Stimulated activated naive CD4-positive, alpha-beta T cell (primary cell): Measurements from ENCODE around the gene UBE2H.
"Not testable (repeated sequence)": the region's sequence is repeated elsewhere in the genome, so short reads cannot be mapped to it uniquely, and the experiment has no call there.

Experiments
- DNase-seq, 6 experiments: peaks; one replicate each; lab custom pipeline; 2025; lab: John Stamatoyannopoulos, UW

UBE2H gene

DNA sequence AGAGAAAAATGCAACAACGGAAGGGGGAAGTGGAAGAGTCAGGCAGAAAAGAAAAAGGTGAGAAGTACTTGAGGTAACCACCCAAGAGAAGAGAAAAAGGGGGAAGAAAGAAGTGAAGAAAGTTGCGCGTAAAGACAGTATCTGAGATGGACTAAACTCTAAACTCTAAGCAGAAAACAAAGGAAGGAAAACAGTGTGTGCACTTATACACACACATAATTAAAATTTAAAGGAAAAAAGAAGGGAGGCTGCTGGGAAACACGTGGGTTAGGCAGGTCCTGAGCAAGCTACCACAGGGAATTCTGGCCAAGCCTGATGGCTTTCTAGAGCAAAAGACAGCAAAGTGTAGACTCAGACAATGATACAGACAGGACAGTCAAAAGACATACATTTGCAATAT is 78.0 kb downstream of the UBE2H start:
- DNase-seq, result no peak

DNA sequence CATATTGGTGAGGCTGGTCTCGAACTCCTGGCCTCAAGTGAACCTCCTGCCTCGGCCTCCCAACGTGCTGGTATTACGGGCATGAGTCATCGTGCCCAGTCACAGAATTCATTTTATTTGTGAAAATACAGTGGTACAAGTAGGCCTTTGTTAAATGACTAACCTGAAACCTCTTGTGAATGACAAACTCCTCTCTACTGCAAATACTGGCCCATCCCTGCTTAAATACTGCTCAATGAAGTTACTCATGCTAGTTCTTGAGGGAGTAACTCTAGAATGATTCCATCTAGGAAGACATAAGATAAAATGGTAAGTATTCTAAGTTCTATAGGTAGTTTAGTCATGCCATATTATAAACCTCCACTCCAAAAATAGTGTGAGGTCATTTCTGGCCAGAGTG is 80.7 kb downstream of the UBE2H start:
- no peak for DNase-seq

DNA sequence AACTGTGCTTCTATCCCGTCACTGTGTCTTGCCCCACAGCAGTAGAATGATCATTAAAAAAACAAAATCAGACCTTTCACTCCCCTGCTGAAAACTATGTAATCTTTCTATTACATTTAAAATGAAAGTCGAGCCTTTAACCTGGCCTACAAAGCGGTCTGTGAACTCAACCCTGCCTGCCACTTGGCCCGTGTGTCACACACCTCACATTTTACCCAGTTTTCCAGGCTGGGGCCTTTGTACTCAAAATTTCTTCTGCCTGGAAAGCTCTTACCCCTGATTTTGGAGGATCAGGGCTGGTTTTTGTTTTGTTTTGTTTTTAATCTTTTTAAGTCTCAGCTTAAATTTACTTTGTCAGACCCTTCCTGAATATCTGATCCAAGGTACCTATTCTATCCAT is 82.1 kb downstream of the UBE2H start:
- DNase-seq, result no peak

DNA sequence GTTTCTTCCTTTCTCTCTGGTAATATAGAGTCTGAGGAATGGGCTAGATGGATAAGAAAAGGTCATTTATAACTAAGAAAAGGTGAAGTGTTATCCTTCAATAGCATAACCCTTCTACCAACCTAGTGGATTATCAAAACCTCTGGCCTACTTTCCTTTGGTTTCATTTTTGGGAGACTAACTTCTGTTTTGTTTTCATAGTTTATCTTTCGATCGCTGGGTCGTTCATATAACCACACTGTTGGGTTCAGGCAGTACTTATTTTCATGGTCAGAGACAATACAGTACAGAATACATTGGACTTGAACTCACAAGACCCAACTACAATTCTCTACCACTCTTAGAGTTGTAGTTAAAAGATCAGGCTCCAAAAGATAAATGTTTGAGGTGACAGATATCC is 86.5 kb downstream of the UBE2H start:
- DNase-seq, result no peak

DNA sequence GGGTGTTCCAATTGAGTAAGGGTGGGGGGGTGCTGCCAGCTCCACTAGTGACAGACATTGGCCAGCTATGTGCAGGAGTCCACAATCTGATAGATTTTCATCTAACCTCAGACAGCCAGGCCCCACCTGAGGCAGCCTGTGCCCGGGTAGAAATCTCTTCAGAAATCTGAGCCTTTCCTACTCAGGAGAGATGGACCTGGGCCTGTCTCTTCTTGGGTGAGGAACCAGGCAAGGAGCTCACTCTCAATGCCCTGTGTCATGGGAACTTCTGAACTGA is 86.9 kb downstream of the UBE2H start:
- no peak for DNase-seq

DNA sequence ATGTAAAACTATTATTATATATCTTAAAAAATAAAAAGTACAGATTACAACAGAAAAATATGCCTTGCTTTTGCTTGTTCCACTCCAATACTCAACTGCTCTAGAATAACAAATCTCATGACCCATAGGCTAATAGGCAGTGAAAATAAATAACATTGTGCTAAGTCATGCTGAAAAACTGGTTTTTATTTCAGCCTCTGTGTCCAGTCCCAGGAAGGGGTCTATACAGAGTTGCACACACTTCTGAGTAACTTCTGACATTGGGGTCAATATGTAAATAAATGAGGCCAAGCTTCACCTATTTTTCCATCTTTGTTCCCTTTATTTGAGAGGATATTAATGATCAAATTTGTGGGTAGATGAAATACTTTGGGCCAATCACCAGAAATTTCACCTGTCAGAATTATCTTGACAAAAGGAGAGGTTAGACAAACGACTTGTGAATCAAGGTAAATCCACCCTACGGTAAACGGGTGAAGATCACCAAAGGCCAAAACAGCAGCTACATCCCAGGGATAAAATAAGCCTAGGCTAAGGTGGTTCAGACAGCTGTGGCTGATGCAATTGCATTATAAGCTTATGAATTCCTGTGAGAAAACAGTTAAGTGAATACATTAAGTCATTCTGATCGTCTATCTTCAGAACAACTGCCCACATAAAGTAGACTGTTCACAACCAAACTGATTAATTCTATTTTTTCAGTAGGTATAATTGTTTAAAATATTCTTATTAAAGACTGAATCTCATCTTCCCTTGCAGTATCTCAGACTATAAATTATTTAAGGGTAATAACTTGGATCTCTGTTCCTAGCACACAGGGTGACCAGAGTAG is 87.5 kb downstream of the UBE2H start:
- DNase-seq, result no peak

DNA sequence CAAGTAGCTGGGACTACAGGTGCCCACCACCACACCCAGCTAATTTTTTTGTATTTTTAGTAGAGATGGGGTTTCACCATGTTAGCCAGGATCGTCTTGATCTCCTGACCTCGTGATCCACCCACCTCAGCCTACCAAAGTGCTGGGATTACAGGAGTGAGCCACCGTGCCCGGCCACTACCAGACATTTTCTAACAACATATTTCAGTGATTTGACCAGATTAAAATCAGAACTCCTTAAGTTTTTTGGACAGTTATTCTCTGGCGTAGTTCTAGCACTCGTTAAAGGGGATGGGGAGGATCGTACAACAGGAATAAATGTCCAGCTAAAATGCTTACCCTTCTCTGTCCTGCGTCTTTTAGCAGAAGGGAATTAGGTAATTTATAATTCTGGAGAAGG is 88.1 kb downstream of the UBE2H start:
- not testable (repeated sequence) for DNase-seq

DNA sequence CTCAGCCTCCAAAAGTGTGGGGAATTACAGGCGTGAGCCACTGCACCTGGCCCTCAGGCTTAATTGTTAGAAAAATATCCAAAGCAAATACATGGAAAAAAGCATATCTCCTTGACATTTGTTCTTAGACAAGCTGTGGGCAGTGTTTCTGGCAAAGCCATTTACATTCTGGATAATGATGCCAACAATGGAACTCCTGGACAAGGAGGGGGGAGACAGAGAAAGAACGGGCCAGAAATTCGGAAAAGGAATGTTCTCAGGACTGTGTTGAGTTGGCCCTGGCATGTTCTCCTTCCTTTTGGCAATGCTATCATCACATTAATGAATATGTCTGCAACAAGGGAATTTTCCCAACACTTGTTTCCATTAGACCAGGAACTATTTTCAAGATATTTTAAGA is 88.7 kb downstream of the UBE2H start:
- DNase-seq, result no peak

DNA sequence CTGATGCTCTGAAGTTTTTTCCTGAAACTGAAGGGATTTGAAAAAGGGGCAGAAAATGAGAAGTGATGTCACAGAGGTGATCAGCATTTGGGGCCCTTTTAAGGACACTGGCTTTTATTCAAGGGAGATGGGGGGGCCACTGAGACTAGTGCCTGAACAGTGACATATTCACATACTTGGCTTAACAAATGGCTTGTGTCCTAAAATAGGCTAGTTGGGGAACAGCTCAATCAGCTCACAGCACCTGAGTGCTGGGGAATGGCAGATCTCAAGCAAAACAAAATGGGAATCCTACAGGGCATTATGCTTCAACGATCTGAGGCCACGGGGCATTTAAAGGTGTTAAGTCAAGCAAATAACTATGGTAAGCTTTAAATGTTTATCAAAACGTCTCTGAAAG is 90.1 kb downstream of the UBE2H start:
- no peak for DNase-seq

DNA sequence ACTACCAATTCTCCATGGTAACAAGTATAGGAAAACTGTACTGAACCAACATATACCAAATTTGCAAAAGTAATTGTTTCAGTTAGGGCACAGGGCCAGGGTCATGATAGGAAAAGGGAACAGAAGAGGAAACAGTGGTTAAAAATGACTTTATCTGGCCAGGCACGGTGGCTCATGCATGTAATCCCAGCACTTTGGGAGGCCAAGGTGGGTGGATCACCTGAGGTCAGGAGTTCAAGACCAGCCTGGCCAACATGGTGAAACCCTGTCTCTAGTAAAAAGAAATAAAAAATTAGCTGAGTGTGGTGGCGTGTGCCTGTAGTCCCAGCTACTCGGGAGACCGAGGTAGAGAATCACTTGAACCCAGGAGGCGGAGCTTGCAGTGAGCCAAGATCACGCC is 92.0 kb downstream of the UBE2H start:
- DNase-seq, result not testable (repeated sequence)

DNA sequence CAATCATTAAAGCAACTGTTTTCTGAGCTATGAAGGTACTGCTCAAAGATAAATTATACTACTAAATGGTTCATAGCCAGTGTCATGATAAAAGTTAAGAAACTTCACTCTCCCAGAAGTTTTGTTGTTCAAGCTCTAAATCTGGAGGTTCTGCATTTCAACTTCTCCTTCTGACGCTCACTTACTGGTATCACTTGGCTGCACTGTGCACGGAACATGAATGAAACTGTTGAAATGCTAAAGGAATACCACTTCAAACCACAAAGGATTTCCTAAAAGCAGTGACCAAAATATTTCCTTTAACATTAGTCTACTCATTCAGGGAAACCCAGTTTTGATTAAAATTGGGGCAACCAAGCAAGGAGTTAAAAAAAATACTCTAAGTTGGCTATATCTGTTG is 93.6 kb downstream of the UBE2H start:
- no peak for DNase-seq

DNA sequence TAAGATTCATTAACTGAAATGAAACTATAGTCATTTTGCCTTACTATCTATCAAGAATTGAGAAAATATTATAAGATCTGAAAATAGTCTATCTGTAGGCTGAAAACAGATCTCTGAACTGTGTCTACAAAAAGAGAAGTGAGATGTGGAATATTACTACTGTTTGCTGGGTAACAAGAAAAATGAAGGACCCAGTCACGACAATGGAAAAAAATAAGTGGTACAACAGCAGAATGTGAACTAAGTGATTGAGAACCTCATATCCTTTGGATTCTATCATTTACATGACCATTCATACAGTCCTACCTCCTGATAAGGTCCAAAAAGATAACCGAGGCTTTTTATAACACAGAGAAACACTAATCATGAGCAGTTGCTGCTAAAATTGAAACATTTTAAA is 94.3 kb downstream of the UBE2H start:
- DNase-seq, result no peak

DNA sequence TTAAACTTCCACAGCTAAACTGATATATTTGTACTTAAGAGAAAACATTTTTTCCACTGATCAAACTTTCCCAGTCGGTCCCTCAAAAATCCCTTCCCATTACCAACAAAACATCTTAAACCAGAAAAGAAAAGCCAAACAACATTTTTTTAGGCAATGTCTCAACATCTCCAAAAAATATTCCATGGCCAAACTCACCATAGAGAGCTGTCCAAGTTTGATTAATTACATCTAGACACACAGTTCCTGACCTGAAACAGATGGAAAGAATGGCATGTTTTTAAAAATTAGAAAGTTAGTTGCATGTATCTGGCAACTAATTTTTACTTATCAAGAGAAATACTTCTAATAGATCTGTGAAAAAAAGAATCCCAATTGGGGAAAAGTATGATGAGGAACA is 95.4 kb downstream of the UBE2H start:
- DNase-seq, result no peak

DNA sequence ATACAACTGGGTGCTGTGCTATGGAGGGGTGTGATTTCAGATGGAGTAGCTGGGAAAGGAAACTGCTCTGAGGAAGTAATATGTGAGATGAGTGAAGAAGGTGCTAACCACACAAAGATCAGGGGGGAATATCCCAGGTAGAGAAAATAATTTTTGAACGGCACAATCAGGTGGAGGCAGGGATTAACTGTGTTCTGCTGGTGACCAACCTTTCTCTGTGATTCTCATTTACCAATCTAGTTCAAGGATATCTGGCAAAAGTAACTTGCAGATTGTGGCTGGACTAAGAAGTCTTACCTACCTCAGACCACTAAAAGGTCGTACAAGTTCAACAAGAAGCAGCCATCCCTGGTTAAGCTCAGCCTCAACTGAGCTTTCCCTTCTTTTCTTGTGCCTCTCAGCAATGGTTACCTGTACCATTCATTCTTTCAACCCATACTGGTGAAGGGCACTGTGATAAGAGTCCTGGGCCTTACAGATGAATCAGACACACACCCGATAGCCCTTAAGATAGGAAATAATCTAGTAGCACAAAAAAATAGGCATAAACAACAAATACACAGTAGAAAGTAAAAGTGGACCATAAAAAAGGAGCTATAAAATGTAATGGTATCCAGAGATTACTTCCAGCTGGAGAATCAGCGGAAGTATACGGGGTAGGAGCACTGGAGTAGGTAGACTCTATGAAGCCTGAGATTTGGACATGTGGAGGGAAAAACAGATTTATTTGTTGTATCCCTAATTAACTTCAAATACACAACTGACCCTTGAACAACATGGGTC is 96.6 kb downstream of the UBE2H start:
- no peak for DNase-seq

DNA sequence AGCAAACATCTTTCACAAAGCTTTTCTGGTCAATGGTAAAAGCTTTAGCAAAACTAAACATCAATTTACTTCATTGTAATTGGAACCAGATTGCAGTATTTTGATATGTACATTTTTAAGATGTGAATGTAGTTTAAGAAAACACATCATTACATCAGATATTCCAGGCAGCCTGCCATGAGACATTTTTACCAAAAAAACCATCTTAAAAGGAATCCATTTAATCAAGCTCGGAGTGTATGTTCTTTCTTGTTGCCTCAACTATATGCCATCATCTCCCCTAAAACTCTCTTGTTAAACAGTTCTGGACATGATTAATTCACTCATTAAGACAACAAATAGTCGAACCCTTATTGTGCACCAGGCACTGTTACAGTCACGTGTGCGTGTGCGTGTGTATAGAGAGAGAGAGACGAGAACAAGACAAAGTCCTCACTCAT is 97.5 kb downstream of the UBE2H start:
- DNase-seq, result no peak

DNA sequence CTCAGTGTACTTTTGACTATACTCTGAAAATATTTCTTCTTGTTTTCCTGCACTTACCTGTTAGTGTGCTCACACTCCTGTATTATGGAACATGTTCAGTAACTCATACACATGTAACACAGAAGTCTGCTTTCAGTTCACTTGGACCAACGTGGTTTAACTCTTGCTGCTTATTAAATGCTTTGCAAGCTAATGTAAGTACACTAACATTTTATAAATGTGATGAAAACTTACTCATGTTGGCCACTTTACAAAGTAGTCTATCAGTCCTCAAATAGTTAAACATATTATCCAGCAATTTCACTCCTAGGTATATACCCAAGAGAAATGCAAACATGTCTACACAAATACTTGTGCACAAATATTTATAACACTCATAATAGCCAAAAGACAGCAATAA is 98.4 kb downstream of the UBE2H start:
- no peak for DNase-seq

DNA sequence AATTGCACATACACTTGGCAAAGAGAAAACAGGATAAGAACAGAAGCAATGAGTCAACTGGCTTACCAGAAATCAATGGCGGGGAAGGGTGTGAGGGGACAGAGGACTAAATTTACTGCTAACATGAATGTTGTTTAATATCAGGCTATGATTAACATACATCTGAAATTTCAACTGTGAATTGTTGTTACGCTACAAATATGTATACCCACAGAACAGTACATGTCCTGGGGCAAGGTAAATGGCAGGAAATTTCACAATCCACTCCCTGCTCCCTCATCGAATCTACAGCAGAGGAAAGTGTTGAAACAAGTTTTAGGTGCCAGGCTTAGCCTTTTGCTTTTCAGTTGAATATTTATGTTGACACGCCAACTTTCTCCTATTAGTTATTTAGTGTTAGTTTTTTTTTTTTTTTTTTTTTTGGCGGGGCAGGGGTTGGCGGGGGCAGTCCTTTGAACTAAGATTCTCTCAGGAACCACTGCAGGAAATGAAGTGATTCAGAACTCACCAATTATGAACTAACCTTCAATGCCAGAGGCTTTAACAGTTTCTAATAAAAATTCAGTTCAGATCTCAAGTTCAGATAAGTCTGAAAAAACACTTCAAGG is 99.0 kb downstream of the UBE2H start:
- no peak for DNase-seq

DNA sequence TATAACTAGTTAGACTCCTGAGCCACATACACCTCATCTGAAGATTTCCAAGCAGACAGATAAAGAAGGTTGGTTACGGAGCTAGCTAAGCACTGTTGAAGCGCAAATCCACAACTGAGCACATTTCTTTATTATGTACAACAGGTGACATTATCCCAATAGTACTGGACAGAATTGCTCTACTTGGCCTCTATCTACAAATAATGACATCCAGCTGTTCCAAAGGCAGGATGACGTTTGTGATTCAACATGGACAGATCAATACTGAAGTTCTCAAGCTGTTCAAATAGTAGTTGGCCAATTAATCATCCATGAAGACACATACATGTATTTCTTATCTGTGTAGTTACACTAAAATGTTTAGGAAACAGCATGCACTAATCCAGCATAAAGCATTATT is 101.0 kb downstream of the UBE2H start:
- no peak for DNase-seq

DNA sequence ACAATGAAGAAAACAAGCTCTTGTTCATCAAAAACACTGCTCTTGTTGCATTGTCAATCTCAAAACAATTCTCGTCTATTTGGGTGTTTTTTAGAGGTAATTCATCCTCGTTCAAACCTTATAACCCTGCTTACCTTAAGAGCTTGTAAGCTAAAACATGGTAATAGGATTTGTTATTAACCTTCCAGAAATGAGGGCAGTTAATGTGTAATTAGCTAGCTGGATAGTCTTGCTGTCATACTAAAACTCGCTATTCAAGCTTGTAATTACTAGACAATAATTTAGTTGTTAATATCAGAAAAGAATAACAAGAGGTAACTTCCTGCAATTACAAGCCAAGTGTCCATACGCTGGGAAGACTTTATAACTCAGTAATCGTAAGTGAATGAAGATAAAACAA is 101.6 kb downstream of the UBE2H start:
- no peak for DNase-seq

DNA sequence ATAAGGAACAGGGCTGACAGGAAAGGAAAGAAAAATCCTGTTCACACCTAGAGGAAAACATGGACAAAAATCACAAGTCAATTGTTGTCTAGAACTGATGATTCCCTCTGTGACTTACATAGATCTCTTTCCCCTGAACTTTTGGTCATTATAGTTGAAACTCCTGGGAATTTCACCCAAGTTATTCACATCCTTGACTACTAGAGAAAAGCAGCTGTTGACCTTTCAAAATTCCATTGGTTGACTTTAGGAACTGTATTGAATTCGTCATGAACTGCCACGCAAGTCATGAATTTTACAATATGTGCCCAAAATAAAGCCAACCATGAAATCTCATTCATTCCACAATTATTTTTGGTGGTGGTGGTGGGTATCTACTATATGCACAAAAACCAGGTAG is 104.3 kb downstream of the UBE2H start:
- DNase-seq, result no peak

DNA sequence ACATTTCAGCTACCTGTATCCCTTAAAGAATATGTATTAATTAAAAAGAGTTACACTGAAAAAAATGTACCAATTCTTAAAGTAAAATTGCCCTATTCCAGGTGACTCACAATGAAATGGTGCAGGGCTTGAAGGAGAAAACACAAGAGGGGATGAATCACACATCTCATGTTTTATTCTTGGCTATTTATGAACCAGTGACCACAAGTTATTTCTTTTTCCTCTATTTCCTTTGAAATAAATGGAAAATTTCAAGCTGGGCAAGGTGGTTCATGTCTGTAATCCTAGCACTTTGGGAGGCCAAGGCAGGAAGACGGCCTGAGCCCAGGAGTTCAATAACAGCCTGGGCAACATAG is 106.8 kb downstream of the UBE2H start:
- DNase-seq, result no peak

DNA sequence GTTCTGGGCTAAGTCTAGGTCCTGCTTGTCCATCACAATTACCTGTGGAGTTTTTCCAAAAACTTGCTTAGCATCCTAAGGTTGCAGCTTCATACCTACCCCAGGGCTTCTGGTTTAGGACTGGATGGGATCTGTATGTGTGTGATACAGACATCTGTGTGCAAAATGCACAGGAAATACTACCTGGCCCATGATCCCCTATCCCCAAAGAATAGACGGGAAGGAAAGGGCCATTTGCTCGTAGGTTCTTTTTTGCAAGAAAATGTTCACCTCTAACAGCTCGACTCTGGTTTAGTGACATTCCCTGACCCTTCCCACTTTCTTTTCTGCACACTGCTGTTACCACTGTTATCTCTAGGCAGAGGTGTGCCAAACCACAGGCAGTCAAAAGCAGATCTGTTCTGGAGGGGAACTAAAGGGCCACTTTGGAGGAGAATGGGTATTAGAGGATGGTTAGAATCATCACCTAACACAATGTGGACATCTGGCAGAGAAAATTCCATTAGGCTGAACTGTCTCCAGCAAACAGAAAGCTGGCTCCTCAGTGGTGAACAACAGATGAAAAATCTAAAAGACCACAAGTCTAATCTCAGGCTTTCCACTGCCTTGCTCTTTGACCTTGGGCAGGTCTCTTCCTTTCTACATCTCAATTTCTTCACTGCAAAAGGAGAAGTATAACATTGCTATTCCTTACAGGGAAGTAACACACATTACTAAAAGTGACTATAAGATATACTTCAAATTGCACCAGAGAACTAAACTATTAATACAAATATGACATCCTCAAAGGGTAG is 107.4 kb downstream of the UBE2H start:
- DNase-seq, result no peak
